ENCODE data around the gene LRP2. TPM values are rescaled to one million over a fixed set of nuclear protein-coding genes. Genes with fewer than 3 reads are reported as not detected.

LRP2 gene
- polyA plus RNA-seq, 1 of the 3 experiments (the other 2 are of a cell fraction) = not detected

DNA sequence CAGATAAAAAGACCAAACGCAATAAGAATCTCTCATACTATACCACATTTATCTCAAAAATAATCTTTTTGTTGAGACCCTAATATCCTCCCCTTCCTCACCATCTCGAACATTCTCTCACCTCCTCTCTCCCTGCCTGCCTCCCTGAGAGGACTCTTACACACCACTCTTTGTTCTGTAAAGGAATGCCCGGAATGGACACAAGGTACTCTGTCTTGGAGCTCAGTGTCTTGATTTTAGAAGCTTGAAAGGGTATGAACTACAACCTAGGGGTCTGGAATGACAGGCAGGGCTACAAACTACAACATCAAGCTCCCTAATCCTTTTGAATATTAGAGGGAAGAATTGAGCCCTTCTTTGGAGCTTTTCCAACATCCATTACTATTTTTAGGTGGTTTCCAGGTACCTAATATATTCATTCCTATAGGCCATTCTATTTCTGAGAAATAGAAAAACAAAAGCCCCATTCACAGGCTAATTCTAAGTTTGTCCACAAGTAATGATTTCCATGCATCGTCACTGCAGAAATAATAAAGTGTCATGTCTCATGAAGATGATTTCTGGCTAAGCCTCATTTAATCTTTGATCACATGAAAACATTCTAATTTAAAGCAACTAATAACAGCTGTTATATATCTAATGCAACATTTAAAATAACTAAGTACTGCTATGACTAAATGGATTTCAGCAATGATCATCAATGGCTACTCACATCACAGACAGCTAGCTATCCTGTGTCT, 60.6 kb downstream of the LRP2 start:
- H4K20me1 ChIP-seq (ENCODE audit: insufficient read depth) = no peaks in the 10 kb centered on the region
- no peak overlapping the region for H3K4me3 ChIP-seq (ENCODE audit: low read depth in 2 of 2, low read length in 1 of 2)
- H3K4me1 ChIP-seq (ENCODE audit: control insufficient read depth in 1 of 2, insufficient read depth in 2 of 2, low read depth in 1 of 2, low read length in 1 of 2) = no peaks in the 10 kb centered on the region
- H3F3A ChIP-seq (replicated peaks; ENCODE audit: insufficient read depth) = no peaks in the 10 kb centered on the region
- WGBS (ENCODE audit: low lambda C conversion rate) = 11% methylated on average over 4 of the region's 4 CpGs
- H3K4me2 ChIP-seq = no peak overlapping the region
- no peak overlapping the region for H3K9ac ChIP-seq
- DNase-seq = no peak
- no peak overlapping the region for H3K27ac ChIP-seq (ENCODE audit: low read depth in 2 of 2, low read length in 1 of 2)
- ChIA-PET CTCF (no interaction called here), POLR2A (no interaction called here)
- no peak for TF ChIP-seq TCF12 (IDR thresholded peaks at IDR 0.05)
- TF ChIP-seq FOSL2 (IDR thresholded peaks at IDR 0.05; ENCODE audit: borderline replicate concordance, low read depth) = no peak
- TF ChIP-seq, protein P1, sequence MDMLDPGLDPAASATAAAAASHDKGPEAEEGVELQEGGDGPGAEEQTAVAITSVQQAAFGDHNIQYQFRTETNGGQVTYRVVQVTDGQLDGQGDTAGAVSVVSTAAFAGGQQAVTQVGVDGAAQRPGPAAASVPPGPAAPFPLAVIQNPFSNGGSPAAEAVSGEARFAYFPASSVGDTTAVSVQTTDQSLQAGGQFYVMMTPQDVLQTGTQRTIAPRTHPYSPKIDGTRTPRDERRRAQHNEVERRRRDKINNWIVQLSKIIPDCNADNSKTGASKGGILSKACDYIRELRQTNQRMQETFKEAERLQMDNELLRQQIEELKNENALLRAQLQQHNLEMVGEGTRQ (IDR thresholded peaks at IDR 0.05; ENCODE audit: borderline replicate concordance, low read depth, low read length) = no peak
- TF ChIP-seq RCOR1 (IDR thresholded peaks at IDR 0.05; ENCODE audit: low read length) = no peak
- no peak for TF ChIP-seq JUND (IDR thresholded peaks at IDR 0.05)
- TF ChIP-seq EP300 (IDR thresholded peaks at IDR 0.05; ENCODE audit: borderline replicate concordance in 1 of 2, low read depth in 1 of 2, low read length in 1 of 2) = no peak
- no peak for TF ChIP-seq RAD21 (IDR thresholded peaks at IDR 0.05; ENCODE audit: low read length)
- TF ChIP-seq GATA2 (CRISPR knock-in tag; IDR thresholded peaks at IDR 0.05) = no peak
- TF ChIP-seq, protein P2, sequence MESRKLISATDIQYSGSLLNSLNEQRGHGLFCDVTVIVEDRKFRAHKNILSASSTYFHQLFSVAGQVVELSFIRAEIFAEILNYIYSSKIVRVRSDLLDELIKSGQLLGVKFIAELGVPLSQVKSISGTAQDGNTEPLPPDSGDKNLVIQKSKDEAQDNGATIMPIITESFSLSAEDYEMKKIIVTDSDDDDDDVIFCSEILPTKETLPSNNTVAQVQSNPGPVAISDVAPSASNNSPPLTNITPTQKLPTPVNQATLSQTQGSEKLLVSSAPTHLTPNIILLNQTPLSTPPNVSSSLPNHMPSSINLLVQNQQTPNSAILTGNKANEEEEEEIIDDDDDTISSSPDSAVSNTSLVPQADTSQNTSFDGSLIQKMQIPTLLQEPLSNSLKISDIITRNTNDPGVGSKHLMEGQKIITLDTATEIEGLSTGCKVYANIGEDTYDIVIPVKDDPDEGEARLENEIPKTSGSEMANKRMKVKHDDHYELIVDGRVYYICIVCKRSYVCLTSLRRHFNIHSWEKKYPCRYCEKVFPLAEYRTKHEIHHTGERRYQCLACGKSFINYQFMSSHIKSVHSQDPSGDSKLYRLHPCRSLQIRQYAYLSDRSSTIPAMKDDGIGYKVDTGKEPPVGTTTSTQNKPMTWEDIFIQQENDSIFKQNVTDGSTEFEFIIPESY (IDR thresholded peaks at IDR 0.05; ENCODE audit: borderline replicate concordance, low read depth) = no peak
- TF ChIP-seq, protein P3, sequence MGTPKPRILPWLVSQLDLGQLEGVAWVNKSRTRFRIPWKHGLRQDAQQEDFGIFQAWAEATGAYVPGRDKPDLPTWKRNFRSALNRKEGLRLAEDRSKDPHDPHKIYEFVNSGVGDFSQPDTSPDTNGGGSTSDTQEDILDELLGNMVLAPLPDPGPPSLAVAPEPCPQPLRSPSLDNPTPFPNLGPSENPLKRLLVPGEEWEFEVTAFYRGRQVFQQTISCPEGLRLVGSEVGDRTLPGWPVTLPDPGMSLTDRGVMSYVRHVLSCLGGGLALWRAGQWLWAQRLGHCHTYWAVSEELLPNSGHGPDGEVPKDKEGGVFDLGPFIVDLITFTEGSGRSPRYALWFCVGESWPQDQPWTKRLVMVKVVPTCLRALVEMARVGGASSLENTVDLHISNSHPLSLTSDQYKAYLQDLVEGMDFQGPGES (IDR thresholded peaks at IDR 0.05; ENCODE audit: low read depth, low read length) = no peak
- TF ChIP-seq EZH2phosphoT487 (IDR thresholded peaks at IDR 0.05; ENCODE audit: borderline replicate concordance, low read depth) = no peak
- no peak for TF ChIP-seq RFX5 (IDR thresholded peaks at IDR 0.05; ENCODE audit: low read length)
- no peak for TF ChIP-seq SIN3A (IDR thresholded peaks at IDR 0.05; ENCODE audit: borderline replicate concordance, low read depth, low read length)
- TF ChIP-seq, protein P4, sequence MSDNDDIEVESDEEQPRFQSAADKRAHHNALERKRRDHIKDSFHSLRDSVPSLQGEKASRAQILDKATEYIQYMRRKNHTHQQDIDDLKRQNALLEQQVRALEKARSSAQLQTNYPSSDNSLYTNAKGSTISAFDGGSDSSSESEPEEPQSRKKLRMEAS (IDR thresholded peaks at IDR 0.05; ENCODE audit: low read depth) = no peak
- no peak for TF ChIP-seq FOXM1 (IDR thresholded peaks at IDR 0.05; ENCODE audit: low read depth)
- no peak for TF ChIP-seq RXRA (IDR thresholded peaks at IDR 0.05; ENCODE audit: borderline replicate concordance, low read depth)
- TF ChIP-seq, protein P5, sequence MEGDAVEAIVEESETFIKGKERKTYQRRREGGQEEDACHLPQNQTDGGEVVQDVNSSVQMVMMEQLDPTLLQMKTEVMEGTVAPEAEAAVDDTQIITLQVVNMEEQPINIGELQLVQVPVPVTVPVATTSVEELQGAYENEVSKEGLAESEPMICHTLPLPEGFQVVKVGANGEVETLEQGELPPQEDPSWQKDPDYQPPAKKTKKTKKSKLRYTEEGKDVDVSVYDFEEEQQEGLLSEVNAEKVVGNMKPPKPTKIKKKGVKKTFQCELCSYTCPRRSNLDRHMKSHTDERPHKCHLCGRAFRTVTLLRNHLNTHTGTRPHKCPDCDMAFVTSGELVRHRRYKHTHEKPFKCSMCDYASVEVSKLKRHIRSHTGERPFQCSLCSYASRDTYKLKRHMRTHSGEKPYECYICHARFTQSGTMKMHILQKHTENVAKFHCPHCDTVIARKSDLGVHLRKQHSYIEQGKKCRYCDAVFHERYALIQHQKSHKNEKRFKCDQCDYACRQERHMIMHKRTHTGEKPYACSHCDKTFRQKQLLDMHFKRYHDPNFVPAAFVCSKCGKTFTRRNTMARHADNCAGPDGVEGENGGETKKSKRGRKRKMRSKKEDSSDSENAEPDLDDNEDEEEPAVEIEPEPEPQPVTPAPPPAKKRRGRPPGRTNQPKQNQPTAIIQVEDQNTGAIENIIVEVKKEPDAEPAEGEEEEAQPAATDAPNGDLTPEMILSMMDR (IDR thresholded peaks at IDR 0.05) = no peak
- no peaks in the 10 kb centered on the region for H3K9me2 ChIP-seq
- H3K27me3 ChIP-seq (ENCODE audit: insufficient read depth) = no peaks in the 10 kb centered on the region
- no peaks in the 10 kb centered on the region for H3K79me2 ChIP-seq (ENCODE audit: insufficient read depth)
- H3K36me3 ChIP-seq (replicated peaks in 1 of 2; ENCODE audit: control insufficient read depth in 1 of 2, insufficient read depth in 2 of 2, low read length in 1 of 2) = no peaks in the 10 kb centered on the region
- no peaks in the 10 kb centered on the region for H3K9me3 ChIP-seq
- H2AFZ ChIP-seq (ENCODE audit: low read depth) = no peak overlapping the region
